Stimulated activated CD4-positive, alpha-beta T cell treated with anti-CD3 and anti-CD28 coated beads, TNF-alpha, amount 100 ng/mL, for 4 hours (primary cell): ENCODE measurements around the gene ING5.

Experiments used
- DNase-seq, 3 experiments: peaks; one replicate each; pipeline ENCODE4 v3.0.0-alpha.2; 2020; ENCODE audit warnings: low read depth in 3 of 3

Gene ING5

GRCh38 chr2:241706537-241706936 lies 4.7 kb downstream of the ING5 start:
- DNase-seq: no peak

GRCh38 chr2:241708879-241709278 lies 7.0 kb downstream of the ING5 start:
- DNase-seq: no peak

DNA sequence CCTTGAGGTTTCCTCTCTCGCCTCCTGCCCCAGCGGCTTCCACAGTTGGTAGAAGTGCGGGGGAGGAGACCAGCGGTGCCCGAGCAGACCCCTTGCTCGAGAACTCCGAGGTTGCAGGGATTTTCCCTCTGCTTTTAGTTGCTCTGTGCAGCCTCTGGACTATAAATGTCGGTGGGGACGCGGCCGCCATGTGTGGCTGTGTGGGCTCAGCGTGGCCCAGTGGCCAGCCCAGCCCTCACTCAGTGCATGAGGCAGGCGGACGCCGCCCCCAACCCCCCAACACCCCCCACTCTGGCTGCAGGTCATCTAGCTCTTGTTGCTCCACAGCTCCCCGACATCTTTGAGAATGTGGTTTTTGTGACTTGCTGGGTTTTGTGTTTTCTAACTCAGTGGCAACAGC lies 17.3 kb downstream of the ING5 start:
- no peak for DNase-seq

GRCh38 chr2:241720099-241720498 lies 18.3 kb downstream of the ING5 start:
- DNase-seq: no peak

DNA sequence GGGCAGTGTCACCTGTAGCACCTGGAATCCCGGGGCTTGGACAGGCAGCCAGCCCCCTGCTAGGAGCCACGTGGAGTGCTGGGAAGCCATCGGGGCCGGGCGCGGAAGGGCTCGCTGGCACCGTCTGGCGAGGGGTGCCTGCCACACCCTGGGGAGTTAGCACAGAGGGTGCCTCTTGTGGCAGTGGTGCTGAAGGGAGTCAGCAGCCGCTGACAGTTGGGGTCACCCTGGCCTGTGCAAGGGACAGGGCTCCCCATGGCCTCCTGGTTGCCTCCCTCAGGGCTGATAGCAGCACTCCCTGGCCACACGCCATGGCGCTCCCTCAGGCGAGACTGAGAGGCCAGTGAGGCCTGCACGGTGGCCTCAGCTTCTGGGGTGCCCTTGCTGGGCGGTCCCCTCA lies 18.7 kb downstream of the ING5 start:
- DNase-seq: no peak

- no peak for DNase-seq
Observed at GRCh38 chr2:241721852-241722251, 20.0 kb downstream of the ING5 start.

- no peak for DNase-seq
Observed at GRCh38 chr2:241722896-241723454, 21.1 kb downstream of the ING5 start.

- no peak for DNase-seq
Observed at GRCh38 chr2:241724259-241724974, 22.6 kb downstream of the ING5 start.

DNA sequence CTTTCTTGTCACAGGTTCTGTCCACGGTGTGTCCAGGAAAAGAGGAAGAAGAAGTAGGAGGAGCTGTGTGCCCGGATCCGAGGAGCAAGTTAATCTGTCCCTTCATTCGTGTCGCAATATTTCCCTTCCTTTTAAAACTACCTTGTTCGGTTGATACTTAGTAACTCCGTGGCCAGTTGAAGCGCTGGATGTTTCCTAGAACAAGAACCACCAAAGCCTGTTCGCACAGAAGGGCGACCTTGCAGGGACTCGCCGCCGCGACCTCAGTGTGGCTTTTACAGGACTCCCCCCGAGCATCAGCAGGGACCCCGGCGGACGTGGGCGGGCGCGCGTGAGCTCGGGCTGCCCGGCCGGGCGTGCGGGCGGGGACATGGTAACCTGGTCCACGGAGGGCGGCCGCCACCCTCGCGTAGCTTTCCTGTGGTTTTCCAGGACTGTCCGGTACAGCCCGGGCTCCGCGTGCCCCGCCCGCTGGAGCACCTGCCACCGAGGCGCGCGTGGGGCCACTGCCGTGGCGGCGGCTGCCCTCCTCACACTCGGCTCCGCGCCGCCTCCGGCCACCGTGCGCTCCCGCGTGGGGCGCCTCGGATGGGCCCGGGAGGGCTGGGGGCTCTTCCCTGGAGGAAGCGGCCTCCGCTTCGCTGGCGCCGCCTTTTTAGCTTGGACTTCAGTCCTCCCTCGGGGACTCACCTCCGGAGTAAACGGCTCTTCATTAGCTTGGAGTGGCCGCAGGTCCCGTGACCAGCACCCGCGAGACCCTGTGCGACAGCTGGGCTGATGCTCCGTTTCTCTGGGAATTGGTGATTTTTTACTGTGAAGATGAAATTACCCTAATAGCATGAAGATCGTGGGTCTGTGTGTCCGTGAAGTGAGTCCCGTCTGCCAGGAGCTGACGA lies 23.4 kb downstream of the ING5 start:
- DNase-seq: no peak

GRCh38 chr2:241726459-241726858 lies 24.6 kb downstream of the ING5 start:
- DNase-seq: no peak

DNA sequence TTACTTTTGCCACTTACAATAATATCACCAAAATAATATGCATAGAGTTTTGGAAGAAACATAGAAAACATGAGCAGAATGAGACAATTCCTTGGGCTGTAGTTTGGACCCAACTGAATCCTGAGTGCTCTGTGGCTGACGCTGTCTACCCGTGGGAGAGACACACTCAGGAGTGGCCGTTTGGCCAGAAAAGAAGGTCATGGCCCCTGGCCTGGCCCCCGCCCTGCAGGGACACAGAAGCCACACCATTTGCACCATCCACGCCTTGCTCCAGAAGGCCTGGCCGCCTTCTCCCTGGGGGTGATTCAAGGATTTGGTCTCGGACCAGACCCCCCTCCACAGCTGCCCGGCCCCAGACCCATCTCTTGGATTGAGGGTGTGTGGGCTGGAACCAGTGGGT lies 26.2 kb downstream of the ING5 start:
- DNase-seq: no peak

GRCh38 chr2:241728627-241729026 lies 26.8 kb downstream of the ING5 start:
- DNase-seq: no peak

DNA sequence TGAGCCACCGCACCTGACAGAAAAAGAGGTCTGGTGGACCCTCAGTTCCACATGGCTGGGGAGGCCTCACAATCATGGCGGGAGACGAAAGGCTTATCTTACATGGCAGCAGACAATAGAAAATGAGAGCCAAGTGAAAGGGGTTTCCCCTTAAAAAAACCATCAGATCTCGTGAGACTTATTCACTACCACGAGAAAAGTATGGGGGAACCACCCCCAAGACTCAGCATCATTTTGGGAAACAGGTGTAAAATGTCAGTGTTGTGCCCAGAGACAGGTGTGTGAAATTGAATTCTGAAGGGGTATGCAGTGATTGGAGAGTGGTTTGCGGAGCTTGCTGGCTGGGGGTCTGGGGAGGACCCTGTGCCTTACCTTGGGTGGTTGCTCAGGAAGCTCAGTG lies 28.0 kb downstream of the ING5 start:
- DNase-seq: no peak

DNA sequence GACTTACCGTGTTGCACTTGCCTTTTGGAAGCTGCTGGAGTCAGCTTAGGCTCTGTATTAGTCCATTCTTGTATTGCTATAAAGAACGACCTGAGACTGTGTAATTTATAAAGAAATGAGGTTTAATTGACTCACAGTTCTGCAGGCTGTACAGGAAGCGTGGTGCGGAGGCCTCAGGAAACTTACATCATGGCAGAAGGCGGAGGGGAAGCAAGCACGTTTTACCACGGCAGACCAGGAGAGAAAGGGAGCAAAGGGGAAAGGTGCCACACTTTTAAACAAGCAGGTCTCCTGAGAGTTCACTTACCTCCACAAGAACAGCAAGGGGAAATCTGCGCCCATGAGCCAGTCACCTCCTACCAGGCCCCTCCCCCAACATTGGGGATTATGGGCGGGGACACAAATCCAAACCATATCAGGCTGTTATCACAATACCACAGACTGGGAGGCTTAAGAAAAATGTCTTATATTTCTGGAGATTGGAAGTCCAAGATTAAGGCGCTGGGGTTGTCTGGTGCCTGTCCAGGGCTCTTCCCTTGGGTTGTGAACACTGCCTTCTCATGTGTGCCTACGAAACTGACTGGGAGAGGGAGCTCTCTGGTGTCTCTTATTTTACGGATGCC lies 28.9 kb downstream of the ING5 start:
- DNase-seq: no peak

DNA sequence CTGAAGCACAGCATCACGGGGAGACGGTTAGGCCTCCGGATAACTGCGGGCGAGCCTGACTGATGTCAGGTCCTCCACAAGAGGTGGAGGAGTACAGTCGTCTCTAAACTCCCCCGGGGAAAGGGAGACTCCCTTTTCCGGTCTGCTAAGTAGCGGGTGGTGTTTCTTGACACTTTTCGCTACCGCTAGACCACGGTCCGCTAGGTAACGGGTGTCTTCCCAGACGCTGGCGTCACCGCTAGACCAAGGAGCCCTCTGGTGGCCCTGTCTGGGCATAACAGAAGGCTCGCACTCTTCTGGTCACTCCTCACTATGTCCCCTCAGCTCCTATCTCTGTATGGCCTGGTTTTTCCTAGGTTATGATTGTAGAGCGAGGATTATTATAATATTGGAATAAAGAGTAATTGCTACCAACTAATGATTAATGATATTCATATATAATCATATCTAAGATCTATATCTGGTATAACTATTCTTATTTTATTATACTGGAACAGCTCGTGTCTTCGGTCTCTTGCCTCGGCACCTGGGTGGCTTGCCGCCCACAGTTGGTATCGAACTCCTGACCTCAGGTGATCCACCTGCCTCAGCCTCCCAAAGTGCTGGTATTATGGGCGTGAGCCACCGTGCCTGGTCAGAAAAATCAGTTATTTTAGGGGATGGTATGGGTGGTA lies 30.8 kb downstream of the ING5 start:
- DNase-seq: peak in 2 of 3 experiments; percentile 35

DNA sequence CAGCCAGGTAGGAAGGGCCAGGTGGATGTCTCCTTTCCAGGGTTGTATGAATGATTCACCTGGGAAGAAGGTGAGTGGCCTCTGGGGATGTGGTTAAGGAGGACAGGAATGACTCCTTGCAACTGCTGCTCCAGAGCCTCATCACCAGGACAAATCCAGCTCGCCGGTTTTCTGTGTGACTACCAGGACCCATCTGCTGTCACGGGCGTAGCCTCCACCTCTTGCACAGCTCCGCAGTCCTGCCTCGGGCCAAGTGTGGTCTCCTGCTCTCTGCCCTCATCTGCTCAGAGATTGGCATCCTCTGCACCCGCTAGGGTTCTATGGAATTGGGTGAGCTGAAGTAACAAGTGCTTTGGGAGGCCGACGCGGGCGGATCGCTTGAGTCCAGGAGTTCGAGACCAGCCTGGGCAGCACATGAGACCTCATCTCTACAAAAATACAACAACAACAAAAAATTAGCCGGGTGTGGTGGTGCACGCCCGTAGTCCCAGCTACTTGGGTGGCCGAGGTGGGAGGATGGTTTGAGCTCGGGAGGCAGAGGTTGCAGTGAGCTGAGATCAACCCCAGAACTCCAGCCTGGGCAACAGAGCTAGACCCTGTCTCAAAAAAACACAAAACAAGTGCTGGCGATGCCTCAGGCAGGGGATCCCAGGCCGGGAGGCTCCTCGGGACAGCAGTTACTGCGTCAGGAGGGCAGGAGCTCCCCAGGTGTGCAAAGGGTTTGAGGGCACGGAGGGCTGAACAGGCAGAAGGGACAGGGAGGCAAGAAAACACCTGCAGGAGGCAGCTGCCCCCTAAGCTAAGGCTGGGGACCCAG lies 31.8 kb downstream of the ING5 start:
- no peak for DNase-seq

DNA sequence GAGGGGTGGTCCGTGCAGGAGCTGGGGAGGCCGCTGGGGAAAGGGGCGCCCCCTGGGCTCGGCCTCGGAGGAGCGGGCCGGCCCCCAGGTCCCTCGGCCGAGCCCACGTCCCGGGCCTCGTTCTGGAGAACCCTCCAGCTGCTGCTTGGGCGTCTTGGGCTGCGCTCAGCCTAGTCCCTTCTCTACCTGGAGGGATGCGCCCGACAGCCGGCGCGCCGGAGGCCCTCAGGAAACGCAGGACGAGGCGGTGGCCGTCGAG lies 32.3 kb downstream of the ING5 start:
- no peak for DNase-seq

DNA sequence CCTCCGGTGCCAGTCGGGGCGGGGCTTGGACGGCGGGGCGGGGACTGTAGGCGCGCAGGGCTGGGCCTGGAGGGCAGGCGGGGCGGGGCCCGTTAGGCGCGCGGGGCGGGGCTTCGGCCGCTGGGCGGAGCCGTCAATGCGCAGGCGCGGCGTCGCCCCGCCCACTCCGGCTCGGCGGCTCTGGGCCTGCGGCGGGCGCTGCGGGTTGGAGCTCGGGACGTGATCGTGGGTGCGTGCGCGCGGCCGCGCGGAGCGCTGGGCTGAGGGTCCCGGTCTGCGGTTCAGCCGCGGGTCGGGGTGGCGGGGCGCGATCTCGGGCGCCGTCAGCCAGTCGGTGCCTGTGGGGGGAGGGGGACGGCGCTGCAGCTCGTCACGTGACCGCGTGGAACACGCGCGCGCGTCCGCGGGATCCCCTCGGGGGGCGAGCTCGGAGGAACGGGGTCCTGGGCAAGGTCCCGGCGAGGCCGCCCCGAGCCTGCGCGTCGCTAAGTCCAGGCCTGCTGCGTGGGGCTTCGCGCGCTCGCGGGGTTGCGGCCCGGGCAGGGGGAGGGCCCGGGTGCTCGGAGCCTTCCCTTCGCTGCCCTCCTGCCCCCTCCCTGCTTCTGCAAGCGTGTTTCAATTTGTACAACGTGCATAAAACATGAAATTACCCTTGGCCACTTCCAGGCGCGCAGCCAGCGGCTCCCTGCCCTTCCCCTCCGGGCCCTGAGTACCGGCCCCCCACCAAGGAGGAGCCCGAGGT lies 32.8 kb downstream of the ING5 start, which contains the start of gene D2HGDH:
Gene D2HGDH, plus strand, starts transcription at position 164 of the 742 bp plus-strand sequence. CDS start 595 bp downstream, outside the sequence.
- peak; percentile 86 to 96 (median 90) for DNase-seq

DNA sequence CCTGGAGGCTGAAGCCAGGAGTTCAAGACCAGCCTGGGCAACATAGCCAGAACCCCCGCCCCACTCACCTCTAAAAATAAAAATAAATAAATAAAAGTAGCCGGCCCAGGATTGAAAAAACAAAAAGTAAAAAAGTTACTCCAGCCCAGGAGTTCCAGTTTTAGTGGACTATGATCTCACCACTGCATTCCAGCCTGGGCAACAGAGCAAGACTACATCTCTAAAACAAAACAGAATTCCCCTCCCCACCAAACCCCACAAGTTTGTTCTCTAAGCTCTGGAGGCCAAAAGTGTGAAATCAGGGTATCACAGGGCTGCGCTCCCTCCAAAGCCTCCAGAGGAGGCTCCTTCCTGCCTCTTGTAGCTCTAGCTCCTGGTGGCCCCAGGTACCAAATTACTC lies 34.3 kb downstream of the ING5 start:
- no peak for DNase-seq

GRCh38 chr2:241738040-241738686 lies 36.3 kb downstream of the ING5 start:
- DNase-seq: no peak
